Cardiac fibroblast (primary cell): ENCODE data around the gene PVALEF.

Source experiments
- DNase-seq, 2 donors: peaks; one replicate each; pipeline versions ENCODE4 v3.0.0 to v3.0.0-alpha.2; 2010; ENCODE audit warnings: low read depth in 2 of 2
- H3K4me3 ChIP-seq, 2 donors: replicated peaks in 1 of 2; 1 replicate in 1 of 2; 2 replicates in 1 of 2; pipeline ENCODE4 v1.5.1; 2011; ENCODE audit warnings: low read depth in 2 of 2, low read length in 2 of 2, mild to moderate bottlenecking in 2 of 2, moderate library complexity in 1 of 2
- CTCF ChIP-seq: IDR thresholded peaks from one replicate; pipeline ENCODE4 v1.5.1; 2011; ENCODE audit warnings: low read depth, mild to moderate bottlenecking, low read length, inconsistent platforms

Gene PVALEF

GRCh38 chr17:81191646-81192045, 26.3 kb downstream of the PVALEF start:
- no peak for DNase-seq
- H3K4me3 ChIP-seq = no peak overlapping the region
- TF ChIP-seq CTCF = no peak

GRCh38 chr17:81192386-81193050, 27.2 kb downstream of the PVALEF start:
- TF ChIP-seq CTCF = no peak
- no peak for DNase-seq

GRCh38 chr17:81193051-81193410, 27.7 kb downstream of the PVALEF start:
- no peak for TF ChIP-seq CTCF
- DNase-seq = no peak
- no peak overlapping the region for H3K4me3 ChIP-seq

More at GRCh38 chr17:81192386-81193050, 27.2 kb downstream of the PVALEF start:
- no peak overlapping the region for H3K4me3 ChIP-seq

GRCh38 chr17:81193470-81194224, 28.3 kb downstream of the PVALEF start:
- DNase-seq = no peak
- no peak overlapping the region for H3K4me3 ChIP-seq
- no peak for TF ChIP-seq CTCF

GRCh38 chr17:81194225-81194760, 29.0 kb downstream of the PVALEF start:
- no peak for DNase-seq
- no peak overlapping the region for H3K4me3 ChIP-seq
- TF ChIP-seq CTCF = no peak

- DNase-seq = no peak
- H3K4me3 ChIP-seq = no peak overlapping the region
- TF ChIP-seq CTCF = no peak
Observed at GRCh38 chr17:81194941-81195901, 29.9 kb downstream of the PVALEF start.
